ENCODE results near the gene DNAJA2.

DNAJA2 gene

DNA sequence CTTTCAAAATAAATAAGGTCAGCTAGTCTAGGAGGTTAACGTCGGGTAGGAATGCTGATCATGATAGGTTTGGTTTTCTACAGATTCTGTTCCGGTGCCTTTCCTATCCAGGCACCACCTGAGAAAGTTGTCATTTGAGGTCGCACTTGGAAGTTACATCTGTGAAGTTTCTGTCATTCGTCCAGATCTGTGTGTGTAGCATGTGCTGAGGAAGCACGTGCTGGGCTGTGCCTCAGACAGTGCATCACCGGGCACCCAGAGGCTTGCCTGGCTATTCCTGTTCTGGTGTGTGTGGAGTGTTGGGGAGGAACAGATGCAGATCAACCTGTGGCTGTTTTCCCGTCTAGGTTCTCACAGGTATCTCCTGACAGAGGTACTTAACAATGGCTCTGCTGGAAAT, 42.6 kb downstream of the DNAJA2 start:
- H3K4me3 ChIP-seq (ENCODE audit: low read depth, low read length), result no peak overlapping the region
- TF ChIP-seq, protein P1, sequence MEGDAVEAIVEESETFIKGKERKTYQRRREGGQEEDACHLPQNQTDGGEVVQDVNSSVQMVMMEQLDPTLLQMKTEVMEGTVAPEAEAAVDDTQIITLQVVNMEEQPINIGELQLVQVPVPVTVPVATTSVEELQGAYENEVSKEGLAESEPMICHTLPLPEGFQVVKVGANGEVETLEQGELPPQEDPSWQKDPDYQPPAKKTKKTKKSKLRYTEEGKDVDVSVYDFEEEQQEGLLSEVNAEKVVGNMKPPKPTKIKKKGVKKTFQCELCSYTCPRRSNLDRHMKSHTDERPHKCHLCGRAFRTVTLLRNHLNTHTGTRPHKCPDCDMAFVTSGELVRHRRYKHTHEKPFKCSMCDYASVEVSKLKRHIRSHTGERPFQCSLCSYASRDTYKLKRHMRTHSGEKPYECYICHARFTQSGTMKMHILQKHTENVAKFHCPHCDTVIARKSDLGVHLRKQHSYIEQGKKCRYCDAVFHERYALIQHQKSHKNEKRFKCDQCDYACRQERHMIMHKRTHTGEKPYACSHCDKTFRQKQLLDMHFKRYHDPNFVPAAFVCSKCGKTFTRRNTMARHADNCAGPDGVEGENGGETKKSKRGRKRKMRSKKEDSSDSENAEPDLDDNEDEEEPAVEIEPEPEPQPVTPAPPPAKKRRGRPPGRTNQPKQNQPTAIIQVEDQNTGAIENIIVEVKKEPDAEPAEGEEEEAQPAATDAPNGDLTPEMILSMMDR (IDR thresholded peaks at IDR 0.05; ENCODE audit: insufficient read depth, low read depth, low read length, missing control alignments), result no peak
- no peak for DNase-seq (ENCODE audit: low read depth)

DNA sequence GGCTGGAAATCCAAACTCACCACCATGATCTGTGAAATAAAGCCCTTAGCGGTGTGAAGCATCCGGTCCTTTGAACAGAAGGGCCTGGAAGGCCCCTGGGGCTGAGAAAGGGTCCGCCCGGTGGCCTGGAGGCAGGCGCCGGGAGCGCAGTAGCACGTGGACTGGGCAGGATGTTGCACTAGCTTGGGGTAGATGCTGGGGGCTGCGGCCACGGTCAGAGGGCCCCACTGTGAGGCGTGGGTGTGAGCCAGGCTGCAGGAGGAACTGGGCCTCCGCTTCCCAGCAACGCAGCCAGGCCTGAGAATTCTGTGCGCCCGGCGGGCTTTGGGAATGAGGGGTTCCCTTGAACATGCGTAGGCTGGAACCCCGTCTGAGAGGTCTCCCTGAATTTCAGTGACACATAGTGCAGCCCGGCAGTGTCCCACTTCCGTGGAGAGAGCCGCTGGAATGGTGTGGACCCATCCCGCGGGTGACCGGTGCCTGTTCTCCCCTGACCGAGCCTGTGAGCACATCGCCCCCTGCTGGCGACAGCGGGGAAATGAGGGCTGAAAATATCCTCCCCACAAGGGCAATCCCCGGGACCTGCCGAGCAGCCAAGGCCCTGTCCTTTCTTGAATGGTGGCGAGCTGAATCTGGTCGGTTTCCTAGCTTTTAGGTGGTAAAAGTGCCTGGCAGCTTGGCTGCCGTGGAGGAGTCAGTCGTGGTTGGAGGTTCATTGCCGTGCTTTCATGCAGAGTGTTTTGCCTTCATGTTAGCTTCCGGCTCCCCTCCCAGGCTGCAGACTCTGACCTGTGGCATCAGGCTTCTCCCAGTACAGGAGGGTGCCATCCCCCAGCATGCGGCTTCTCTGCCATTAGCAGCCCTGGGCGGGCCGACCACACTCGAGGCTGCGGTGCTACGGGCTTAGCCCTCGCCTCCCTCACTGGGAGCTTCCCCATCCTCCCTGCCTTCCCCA, 43.8 kb downstream of the DNAJA2 start:
- H3K4me3 ChIP-seq (ENCODE audit: low read depth, low read length), result no peak overlapping the region
- DNase-seq (ENCODE audit: low read depth), result peak; percentile 83
- TF ChIP-seq, protein P1 (IDR thresholded peaks at IDR 0.05; ENCODE audit: insufficient read depth, low read depth, low read length, missing control alignments), result peak; percentile 90

DNA sequence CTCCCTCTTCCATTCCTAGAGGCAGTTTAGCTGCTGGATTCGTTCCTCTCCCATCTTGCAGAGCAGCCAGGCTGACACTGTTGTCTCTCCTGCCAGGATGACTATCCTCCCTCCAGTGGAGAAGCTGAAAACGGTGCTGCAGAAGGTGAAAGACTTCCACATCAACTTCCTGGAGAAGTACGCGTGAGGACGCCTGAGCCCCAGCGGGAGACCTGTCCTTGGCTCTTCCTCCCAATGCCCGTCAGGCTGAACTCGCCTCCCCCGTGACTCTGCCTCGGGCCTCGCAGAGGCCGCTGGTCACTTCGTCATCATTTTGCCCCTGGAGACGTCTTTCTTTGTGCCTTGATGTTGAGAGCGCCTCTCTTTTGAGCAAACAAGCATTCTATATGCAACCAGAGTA, 44.7 kb downstream of the DNAJA2 start:
- DNase-seq (ENCODE audit: low read depth), result no peak
- no peak overlapping the region for H3K4me3 ChIP-seq (ENCODE audit: low read depth, low read length)
- TF ChIP-seq, protein P1 (IDR thresholded peaks at IDR 0.05; ENCODE audit: insufficient read depth, low read depth, low read length, missing control alignments), result no peak

DNA sequence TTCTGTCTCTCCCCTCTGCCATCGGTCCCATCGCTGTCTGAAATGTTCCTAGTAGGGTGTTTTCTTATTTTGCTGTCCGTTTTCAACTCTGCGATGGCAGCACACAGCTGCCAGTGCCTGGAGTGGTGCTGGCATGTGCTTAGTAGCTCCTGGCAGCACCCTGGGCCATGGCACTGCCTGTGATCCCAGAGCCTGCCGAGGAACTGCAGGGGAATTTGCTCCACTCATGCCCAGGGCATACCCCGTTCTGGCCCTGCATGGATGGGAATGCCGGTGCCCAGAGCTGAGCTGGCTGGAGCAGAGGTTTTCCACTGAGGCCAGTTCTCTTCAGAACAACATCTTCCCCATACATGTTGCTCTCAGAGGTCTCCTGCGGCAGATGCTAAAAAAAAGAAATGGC, 46.2 kb downstream of the DNAJA2 start:
- TF ChIP-seq, protein P1 (IDR thresholded peaks at IDR 0.05; ENCODE audit: insufficient read depth, low read depth, low read length, missing control alignments), result no peak
- H3K4me3 ChIP-seq (ENCODE audit: low read depth, low read length), result no peak overlapping the region
- no peak for DNase-seq (ENCODE audit: low read depth)

DNA sequence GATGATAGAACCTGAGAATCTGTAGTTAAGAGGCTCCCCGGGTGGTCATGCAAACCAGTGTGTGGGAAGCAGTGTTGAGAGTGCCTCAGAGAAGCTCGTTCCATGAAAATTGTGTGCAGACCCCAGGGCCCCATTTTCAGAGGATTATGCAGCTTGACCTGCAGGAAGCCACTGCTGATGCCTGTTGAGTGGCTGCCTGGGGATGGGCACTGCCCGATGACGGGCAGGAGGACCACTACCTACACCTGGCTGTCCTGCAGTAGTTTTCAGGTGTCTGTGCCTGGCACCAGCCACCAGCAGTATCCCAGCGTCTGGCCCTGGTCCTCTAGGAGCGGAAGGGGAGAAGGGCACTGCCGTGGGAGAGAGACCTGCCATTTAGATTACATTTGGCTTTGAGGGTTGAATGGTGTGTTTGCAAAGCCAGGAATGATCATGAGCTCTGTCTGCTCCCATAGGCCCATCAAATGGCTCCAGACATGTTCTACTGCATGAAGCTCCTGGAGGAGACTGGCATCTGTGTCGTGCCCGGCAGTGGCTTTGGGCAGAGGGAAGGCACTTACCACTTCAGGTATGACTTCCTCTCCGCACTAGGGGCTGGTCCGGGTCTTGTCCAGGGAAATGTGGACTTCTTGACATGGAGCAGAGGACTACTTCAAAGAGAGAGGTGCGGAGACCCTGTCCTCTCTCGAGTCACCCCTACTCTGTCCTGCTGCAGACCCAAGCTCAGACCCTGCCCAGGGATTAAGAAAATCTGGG, 46.8 kb downstream of the DNAJA2 start:
- DNase-seq (ENCODE audit: low read depth), result no peak
- no peak overlapping the region for H3K4me3 ChIP-seq (ENCODE audit: low read depth, low read length)
- TF ChIP-seq, protein P1 (IDR thresholded peaks at IDR 0.05; ENCODE audit: insufficient read depth, low read depth, low read length, missing control alignments), result no peak

DNA sequence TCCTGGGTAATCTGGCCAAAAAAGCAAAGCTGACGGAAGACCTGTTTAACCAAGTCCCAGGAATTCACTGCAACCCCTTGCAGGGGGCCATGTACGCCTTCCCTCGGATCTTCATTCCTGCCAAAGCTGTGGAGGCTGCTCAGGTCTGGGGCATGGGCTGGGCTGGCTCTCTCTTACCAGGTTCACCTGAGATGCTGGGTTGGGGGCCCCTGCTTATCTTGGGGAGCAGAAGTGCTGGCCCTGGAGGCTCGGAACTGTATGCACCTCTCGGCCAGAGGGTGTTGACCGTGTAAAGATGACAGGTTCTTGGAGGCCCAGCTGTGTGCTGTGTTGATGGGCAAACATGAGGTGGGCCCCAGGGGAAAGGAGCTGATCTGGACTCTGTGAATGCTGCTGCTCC, 49.1 kb downstream of the DNAJA2 start:
- TF ChIP-seq, protein P1 (IDR thresholded peaks at IDR 0.05; ENCODE audit: insufficient read depth, low read depth, low read length, missing control alignments), result no peak
- no peak overlapping the region for H3K4me3 ChIP-seq (ENCODE audit: low read depth, low read length)
- DNase-seq (ENCODE audit: low read depth), result no peak

Data from GM12865 (cell line).